Fibroblast of lung (primary cell): Measurements from ENCODE around the gene STK32C. TPM values are rescaled to one million over a fixed set of nuclear protein-coding genes. Genes with fewer than 3 reads are reported as not detected.
"Not testable (repeated sequence)": the region's sequence is repeated elsewhere in the genome, so short reads cannot be mapped to it uniquely, and the experiment has no call there.

Experiments used
- DNase-seq, 2 donors: peaks; one replicate each; pipeline versions ENCODE4 v3.0.0 to v3.0.0-alpha.2; 2010; ENCODE audit warnings: low read depth in 2 of 2
- H2AFZ ChIP-seq: 2 replicates; pipeline ENCODE4 v1.5.1; 2012; ENCODE audit warnings: low read length, control low read depth, inconsistent platforms
- H3K27ac ChIP-seq: 2 replicates; pipeline ENCODE4 v1.5.1; 2011; ENCODE audit warnings: low read length, control low read depth; ENCODE audit not compliant: insufficient read depth
- H3K27me3 ChIP-seq: 2 replicates; pipeline ENCODE4 v1.5.1; 2011; ENCODE audit warnings: mild to moderate bottlenecking, low read length; ENCODE audit not compliant: control insufficient read depth, insufficient read depth
- H3K36me3 ChIP-seq: 2 replicates; pipeline ENCODE4 v1.5.1; 2011; ENCODE audit warnings: low read length; ENCODE audit not compliant: control insufficient read depth, insufficient read depth
- H3K4me1 ChIP-seq: 2 replicates; pipeline ENCODE4 v1.5.1; 2011; ENCODE audit warnings: low read length; ENCODE audit not compliant: control insufficient read depth, insufficient read depth; ENCODE audit errors: extremely low read depth
- H3K4me2 ChIP-seq: 2 replicates; pipeline ENCODE4 v1.5.1; 2011; ENCODE audit warnings: low read length, control low read depth; ENCODE audit not compliant: insufficient read depth; ENCODE audit errors: extremely low read depth
- H3K4me3 ChIP-seq, 4 experiments: fragments of 200-600 bp in 1 of 4; sonication (generic) in 1 of 4; replicated peaks in 1 of 4; 2 replicates each; pipeline ENCODE4 v1.5.1; 2011 to 2016; ENCODE audit warnings: low read length in 4 of 4, low read depth in 3 of 4, mild to moderate bottlenecking in 3 of 4, control low read depth in 2 of 4, inconsistent platforms in 1 of 4, mixed read lengths in 1 of 4; ENCODE audit not compliant: insufficient read depth in 1 of 4; ENCODE audit errors: control extremely low read depth in 1 of 4
- H3K79me2 ChIP-seq: 2 replicates; pipeline ENCODE4 v1.5.1; 2012; ENCODE audit warnings: mild to moderate bottlenecking, low read length, inconsistent platforms; ENCODE audit not compliant: control insufficient read depth, insufficient read depth
- H3K9ac ChIP-seq: 2 replicates; pipeline ENCODE4 v1.5.1; 2011; ENCODE audit warnings: mild to moderate bottlenecking, low read length, control low read depth; ENCODE audit not compliant: insufficient read depth
- H3K9me3 ChIP-seq: 2 replicates; pipeline ENCODE4 v1.5.1; 2012; ENCODE audit warnings: low read depth, low read length; ENCODE audit not compliant: control insufficient read depth, insufficient read depth
- H4K20me1 ChIP-seq: 2 replicates; pipeline ENCODE4 v1.5.1; 2011; ENCODE audit warnings: low read length; ENCODE audit not compliant: control insufficient read depth, insufficient read depth; ENCODE audit errors: extremely low read depth
- CTCF ChIP-seq, 2 donors: IDR thresholded peaks in 1 of 2; conservative IDR thresholded peaks in 1 of 2; 1 replicate in 1 of 2; 2 replicates in 1 of 2; pipeline ENCODE4 v1.5.1; 2011 to 2012; ENCODE audit warnings: low read length in 2 of 2, control low read depth in 1 of 2, inconsistent platforms in 1 of 2, low read depth in 1 of 2, mild to moderate bottlenecking in 1 of 2
- EZH2 ChIP-seq: IDR thresholded peaks from 2 replicates; pipeline ENCODE4 v1.5.1; 2012; ENCODE audit warnings: low read length, control low read depth, mild to moderate bottlenecking; ENCODE audit errors: missing control alignments
- polyA plus RNA-seq, 2 donors: library from polyadenylated mRNA; depleted of rRNA in 1 of 2; stranded (reverse) in 1 of 2; unstranded in 1 of 2; fragments of >200 nt; gene quantifications; 2 replicates each; pipeline ENCODE4 v1.2.1, GENCODE V29; 2011 to 2012; ENCODE audit warnings: missing spikeins in 1 of 2
- total RNA-seq: library from RNA; depleted of rRNA; stranded (reverse); fragments of >200 nt; gene quantifications from 2 replicates; pipeline ENCODE4 v1.2.1, GENCODE V29; 2014

Gene STK32C
- total and polyA plus RNA-seq, 2 donors (not counting 1 experiment from before 2014, with no cell fraction given) = 4.4 to 21.5 TPM

GRCh38 chr10:132341017-132341416 lies 33.3 kb upstream of the STK32C start:
- Histone ChIP-seq H2AFZ (no peak overlapping the region), H3K27ac (no peak overlapping the region), H4K20me1 (no peaks in the 10 kb centered on the region), H3K4me3 (no peak overlapping the region), H3K4me2 (no peak overlapping the region), H3K9me3 (no peaks in the 10 kb centered on the region), H3K27me3 (no peaks in the 10 kb centered on the region), H3K36me3 (peaks cover 2% of the 10 kb centered on the region), H3K79me2 (no peaks in the 10 kb centered on the region), H3K9ac (no peak overlapping the region), H3K4me1 (no peaks in the 10 kb centered on the region)
- TF ChIP-seq CTCF (conservative IDR thresholded peaks at IDR 0.05 in 1 of 2, IDR thresholded peaks at IDR 0.05 in 1 of 2; ENCODE audit: low read depth in 1 of 2, low read length in 2 of 2) = no peak
- DNase-seq = no peak

GRCh38 chr10:132339276-132339675 lies 31.5 kb upstream of the STK32C start:
- Histone ChIP-seq H3K27ac (no peak overlapping the region), H3K36me3 (peaks cover 2% of the 10 kb centered on the region), H2AFZ (no peak overlapping the region), H4K20me1 (no peaks in the 10 kb centered on the region), H3K4me3 (no peak overlapping the region), H3K9me3 (no peaks in the 10 kb centered on the region), H3K27me3 (no peaks in the 10 kb centered on the region), H3K4me2 (no peak overlapping the region), H3K79me2 (no peaks in the 10 kb centered on the region), H3K4me1 (no peaks in the 10 kb centered on the region), H3K9ac (no peak overlapping the region)
- DNase-seq = no peak
- TF ChIP-seq CTCF (conservative IDR thresholded peaks at IDR 0.05 in 1 of 2, IDR thresholded peaks at IDR 0.05 in 1 of 2; ENCODE audit: low read depth in 1 of 2, low read length in 2 of 2) = no peak
- no peak for TF ChIP-seq EZH2

- Histone ChIP-seq H3K79me2 (no peaks in the 10 kb centered on the region), H3K36me3 (peaks cover 2% of the 10 kb centered on the region), H3K4me1 (no peaks in the 10 kb centered on the region), H4K20me1 (no peaks in the 10 kb centered on the region), H3K27ac (no peak overlapping the region), H2AFZ (no peak overlapping the region), H3K9ac (no peak overlapping the region), H3K4me3 (no peak overlapping the region), H3K27me3 (no peaks in the 10 kb centered on the region), H3K4me2 (no peak overlapping the region), H3K9me3 (no peaks in the 10 kb centered on the region)
- TF ChIP-seq EZH2 = no peak
- no peak for TF ChIP-seq CTCF (conservative IDR thresholded peaks at IDR 0.05 in 1 of 2, IDR thresholded peaks at IDR 0.05 in 1 of 2; ENCODE audit: low read depth in 1 of 2, low read length in 2 of 2)
- no peak for DNase-seq
Measured at GRCh38 chr10:132338876-132339275, 31.1 kb upstream of the STK32C start.

GRCh38 chr10:132337854-132338253 lies 30.1 kb upstream of the STK32C start:
- H3K4me1 ChIP-seq, DNase-seq, H3K79me2 ChIP-seq, H3K36me3 ChIP-seq, H2AFZ ChIP-seq, H3K4me2 ChIP-seq, H3K27me3 ChIP-seq, H3K9ac ChIP-seq, H3K9me3 ChIP-seq, H3K27ac ChIP-seq, H3K4me3 ChIP-seq, H4K20me1 ChIP-seq: not testable (repeated sequence)
